H1 (cell line): ENCODE measurements around the gene SEL1L. TPM values are rescaled to one million over a fixed set of nuclear protein-coding genes. Genes with fewer than 3 reads are reported as not detected.

Experiments used
- CTCF ChIA-PET: fragments of 300-600 bp; sonication (Branson Sonifier 250); formaldehyde crosslinking; loops from one replicate; lab custom pipeline; 2021; ENCODE audit not compliant: partially characterized antibody; lab: Charles Lee
- POLR2A ChIA-PET: fragments of 300-600 bp; sonication (Branson Sonifier 250); formaldehyde crosslinking; loops from one replicate; lab custom pipeline; 2021; ENCODE audit warnings: inconsistent platforms; ENCODE audit not compliant: partially characterized antibody; lab: Charles Lee
- DNase-seq, 2 experiments: peaks; one replicate each; pipeline versions ENCODE4 v3.0.0 to v3.0.0-alpha.2; 2010 to 2022; ENCODE audit warnings: low spot score in 2 of 2, low read depth in 1 of 2, mixed read lengths in 1 of 2
- FAIRE-seq: peaks from 2 replicates; lab custom pipeline; 2011; peaks lifted over from hg19 to GRCh38; lab: Jason Lieb, UNC
- H2AFZ ChIP-seq: 2 replicates; pipeline ENCODE4 v1.8.1; 2012; ENCODE audit warnings: low read length, inconsistent platforms
- H2AK5ac ChIP-seq: 2 replicates; pipeline ENCODE4 v1.6.1; 2013; ENCODE audit warnings: low read depth, low read length
- H2BK120ac ChIP-seq: replicated peaks from 2 replicates; pipeline ENCODE3; 2013; ENCODE audit warnings: low read depth, low read length, inconsistent platforms
- H2BK12ac ChIP-seq: 2 replicates; pipeline ENCODE4 v1.6.1; 2013; ENCODE audit warnings: low read depth, low read length
- H2BK15ac ChIP-seq: 2 replicates; pipeline ENCODE4 v1.6.1; 2013; ENCODE audit warnings: low read length
- H2BK20ac ChIP-seq: 2 replicates; pipeline ENCODE4 v1.6.1; 2013; ENCODE audit warnings: low read length
- H2BK5ac ChIP-seq: 2 replicates; pipeline ENCODE4 v1.6.1; 2013; ENCODE audit warnings: low read depth, low read length
- H3K14ac ChIP-seq: 2 replicates; pipeline ENCODE4 v1.6.1; 2013; ENCODE audit warnings: inconsistent platforms; ENCODE audit not compliant: insufficient read length
- H3K18ac ChIP-seq: 2 replicates; pipeline ENCODE4 v1.6.1; 2013; ENCODE audit warnings: low read length; ENCODE audit errors: extremely low read depth
- H3K23ac ChIP-seq: 2 replicates; pipeline ENCODE4 v1.6.1; 2013; ENCODE audit warnings: inconsistent platforms; ENCODE audit not compliant: insufficient read length
- H3K23me2 ChIP-seq: 2 replicates; pipeline ENCODE4 v1.6.1; 2013; ENCODE audit warnings: low read depth, low read length
- H3K27ac ChIP-seq: 2 replicates; pipeline ENCODE4 v1.6.1; 2011; ENCODE audit warnings: low read depth, low read length, inconsistent platforms
- H3K27me3 ChIP-seq, 4 experiments: replicated peaks in 1 of 4; 1 replicate in 1 of 4; 2 replicates in 3 of 4; pipeline versions ENCODE4 v1.6.1 to v1.8.1; 2011 to 2013; ENCODE audit warnings: low read length in 3 of 4, mild to moderate bottlenecking in 3 of 4, inconsistent platforms in 2 of 4, mixed read lengths in 2 of 4, moderate library complexity in 1 of 4; ENCODE audit not compliant: control insufficient read depth in 3 of 4, insufficient read depth in 3 of 4; ENCODE audit errors: extremely low read depth in 1 of 4
- H3K36me3 ChIP-seq, 4 experiments: 2 replicates each; pipeline versions ENCODE4 v1.6.1 to v1.8.1; 2011 to 2013; ENCODE audit warnings: mild to moderate bottlenecking in 4 of 4, low read length in 3 of 4, moderate library complexity in 2 of 4, control low read depth in 1 of 4, inconsistent platforms in 1 of 4; ENCODE audit not compliant: insufficient read depth in 4 of 4, control insufficient read depth in 2 of 4
- H3K4ac ChIP-seq: replicated peaks from 2 replicates; pipeline ENCODE3; 2013; ENCODE audit warnings: low read length, low read depth, mixed read lengths, inconsistent platforms; ENCODE audit not compliant: insufficient read length
- H3K4me1 ChIP-seq, 4 experiments: replicated peaks in 1 of 4; 1 replicate in 1 of 4; 2 replicates in 3 of 4; pipeline versions ENCODE4 v1.6.1 to v1.8.1; 2011 to 2013; ENCODE audit warnings: low read length in 3 of 4, inconsistent platforms in 2 of 4, mixed read lengths in 1 of 4; ENCODE audit not compliant: insufficient read depth in 4 of 4, control insufficient read depth in 3 of 4
- H3K4me2 ChIP-seq, 2 experiments: 2 replicates each; pipeline versions ENCODE4 v1.6.1 to v1.8.1; 2011 to 2013; ENCODE audit warnings: low read depth in 2 of 2, low read length in 2 of 2, control low read depth in 1 of 2, inconsistent platforms in 1 of 2, mild to moderate bottlenecking in 1 of 2; ENCODE audit not compliant: insufficient read depth in 1 of 2
- H3K4me3 ChIP-seq, 4 experiments: fragments of 200-600, 300-600 bp in 1 of 4; sonication (generic), shearing (Covaris generic), sonication (Bioruptor Twin) in 1 of 4; 2 replicates each; pipeline versions ENCODE4 v1.5.1 to v1.8.1; 2011 to 2016; ENCODE audit warnings: low read length in 4 of 4, low read depth in 3 of 4, control low read depth in 2 of 4, inconsistent platforms in 2 of 4, mild to moderate bottlenecking in 2 of 4, mixed read lengths in 1 of 4, moderate library complexity in 1 of 4; ENCODE audit not compliant: insufficient read depth in 2 of 4; ENCODE audit errors: extremely low read depth in 1 of 4
- H3K56ac ChIP-seq: replicated peaks from 2 replicates; pipeline ENCODE3; 2013; ENCODE audit warnings: low read depth, mild to moderate bottlenecking, mixed read lengths, low read length, inconsistent platforms; ENCODE audit not compliant: insufficient read length
- H3K79me1 ChIP-seq: 2 replicates; pipeline ENCODE4 v1.6.1; 2013; ENCODE audit warnings: low read depth, low read length, control low read depth
- H3K79me2 ChIP-seq, 2 experiments: 2 replicates each; pipeline versions ENCODE4 v1.6.1 to v1.8.1; 2012 to 2013; ENCODE audit warnings: low read length in 2 of 2, mild to moderate bottlenecking in 2 of 2, inconsistent platforms in 1 of 2; ENCODE audit not compliant: insufficient read depth in 2 of 2, control insufficient read depth in 1 of 2
- H3K9ac ChIP-seq, 4 experiments: replicated peaks in 1 of 4; 1 replicate in 1 of 4; 2 replicates in 3 of 4; pipeline versions ENCODE4 v1.6.1 to v1.8.1; 2011 to 2013; ENCODE audit warnings: low read depth in 3 of 4, low read length in 3 of 4, control low read depth in 2 of 4, mild to moderate bottlenecking in 2 of 4, moderate library complexity in 2 of 4, inconsistent platforms in 1 of 4; ENCODE audit errors: extremely low read depth in 1 of 4
- H3K9me3 ChIP-seq, 2 experiments: 2 replicates each; pipeline versions ENCODE4 v1.6.1 to v1.8.1; 2012 to 2013; ENCODE audit warnings: mild to moderate bottlenecking in 2 of 2, moderate library complexity in 2 of 2, control low read depth in 1 of 2, inconsistent platforms in 1 of 2, low read depth in 1 of 2, low read length in 1 of 2, mixed read lengths in 1 of 2; ENCODE audit not compliant: insufficient read depth in 2 of 2
- H4K20me1 ChIP-seq, 2 experiments: replicated peaks in 1 of 2; 2 replicates each; pipeline versions ENCODE3 to v1.8.1; 2011 to 2013; ENCODE audit warnings: inconsistent platforms in 2 of 2, low read length in 2 of 2, mild to moderate bottlenecking in 1 of 2; ENCODE audit not compliant: insufficient read depth in 2 of 2, control insufficient read depth in 1 of 2
- H4K5ac ChIP-seq: 2 replicates; pipeline ENCODE4 v1.6.1; 2013; ENCODE audit warnings: low read length, low read depth, mixed read lengths, inconsistent platforms; ENCODE audit not compliant: insufficient read length
- H4K8ac ChIP-seq: 2 replicates; pipeline ENCODE4 v1.8.0; 2013; ENCODE audit warnings: mild to moderate bottlenecking, moderate library complexity, low read length, inconsistent platforms; ENCODE audit not compliant: insufficient read depth; ENCODE audit errors: extremely low read depth
- H4K91ac ChIP-seq: replicated peaks from 2 replicates; pipeline ENCODE3; 2013; ENCODE audit warnings: low read length, mixed read lengths, inconsistent platforms; ENCODE audit not compliant: insufficient read length
- BCL11A ChIP-seq, 2 experiments: IDR thresholded peaks; one replicate each; pipeline ENCODE4 v1.6.1; 2011; ENCODE audit warnings: low read depth in 2 of 2, low read length in 2 of 2, mild to moderate bottlenecking in 2 of 2
- GTF2F1 ChIP-seq: IDR thresholded peaks from 2 replicates; pipeline ENCODE4 v1.6.1; 2012; ENCODE audit warnings: low read depth, low read length, improper control_type of control experiment, borderline replicate concordance
- SIX5 ChIP-seq: IDR thresholded peaks from 2 replicates; pipeline ENCODE4 v1.6.1; 2011; ENCODE audit warnings: mild to moderate bottlenecking, low read depth, low read length
- WGBS, 2 experiments: shearing (Covaris generic) in 1 of 2; methylation state at CpG; one replicate each; pipeline versions ENCODE4 v1.1.6 to v1.1.7; 2013 to 2015; ENCODE audit warnings: low lambda C conversion rate in 2 of 2, mixed read lengths in 2 of 2, inconsistent platforms in 1 of 2, low coverage in 1 of 2, missing lambda C conversion rate in 1 of 2; ENCODE audit not compliant: insufficient replicate concordance in 2 of 2, insufficient coverage in 1 of 2, insufficient read length in 1 of 2; ENCODE audit errors: extremely low coverage in 1 of 2, missing lambda C conversion rate in 1 of 2; 5-methylcytosine and 5-hydroxymethylcytosine counted together
- polyA plus RNA-seq, 7 experiments: library from polyadenylated mRNA; depleted of rRNA in 3 of 7; stranded (reverse) in 5 of 7; unstranded in 2 of 7; fragments of >200 nt in 5 of 7; fragments of 200-250 nt in 2 of 7; gene quantifications; 1 replicate in 5 of 7; 2 replicates in 1 of 7; 4 replicates in 1 of 7; pipeline versions ENCODE4 v1.2.1 to v1.2.3, GENCODE V29; 2011 to 2013; ENCODE audit warnings: missing spikeins in 2 of 7, mixed read lengths in 2 of 7
- total RNA-seq: library from RNA; stranded (reverse); fragmentation: NEBNext Ultra II Directional; extraction: Animal tissue kit (Norgen Biotek cat#: 25700); gene quantifications from 2 replicates; pipeline ENCODE4 v1.2.1, GENCODE V29; 2021

The SEL1L gene
- total and polyA plus RNA-seq, 2 of the 8 experiments (the other 6 are each of a cell fraction or from before 2014, with no cell fraction given), result 4.3 to 34.9 TPM

- Histone ChIP-seq H3K4me3 (no peak overlapping the region), H2AFZ (no peak overlapping the region), H2BK12ac (no peak overlapping the region), H3K4me2 (no peak overlapping the region), H3K27me3 (no peaks in the 10 kb centered on the region), H2BK120ac (no peak overlapping the region), H2BK20ac (no peak overlapping the region), H4K5ac (no peak overlapping the region), H2BK5ac (no peak overlapping the region), H2AK5ac (no peak overlapping the region), H3K14ac (no peak overlapping the region), H3K27ac (no peak overlapping the region), H3K18ac (no peak overlapping the region), H3K79me1 (no peaks in the 10 kb centered on the region), H4K20me1 (peaks cover 0 to 2% of the 10 kb centered on the region in 2 experiments), H3K36me3 (peaks cover 0 to 6% (median 2%) of the 10 kb centered on the region in 4 experiments; a peak in 3 of 8 replicates), H2BK15ac (no peak overlapping the region), H3K9ac (no peak overlapping the region), H4K8ac (no peak overlapping the region), H3K23me2 (no peaks in the 10 kb centered on the region), H3K23ac (no peak overlapping the region), H3K56ac (no peak overlapping the region), H3K4ac (no peak overlapping the region), H3K79me2 (no peaks in the 10 kb centered on the region), H4K91ac (no peak overlapping the region), H3K9me3 (no peaks in the 10 kb centered on the region), H3K4me1 (peaks cover 0 to 3% (median 0%) of the 10 kb centered on the region in 4 experiments; a peak in 1 of 7 replicates)
- no peak for DNase-seq
- POLR2A ChIA-PET, result interaction anchor here (0.6 kb wide), 2 partner anchors 15 to 103 kb away, joined by 3 read pairs; no protein-coding TSS in a partner anchor
- CTCF ChIA-PET, result interaction anchor here (0.6 to 1.6 kb wide), 7 partner anchors 13 to 251 kb away, joined by 3 to 5 read pairs (median 3); no protein-coding TSS in a partner anchor
- FAIRE-seq, result no peak
- 81% methylated on average over 6 of the region's 6 CpGs; no CpG with 5 or more reads in 1 of the 2 experiments for WGBS, 2 experiments
- TF ChIP-seq SIX5 (no peak), BCL11A (IDR thresholded peaks at IDR 0.05; ENCODE audit: low read depth in 2 of 2, low read length in 2 of 2) (no peak), GTF2F1 (no peak)
These were observed 23.7 kb downstream of the SEL1L start for GRCh38 chr14:81509838-81510452.
